ENCODE results near the gene FAM168B.
A peak's percentile ranks its signal among the peaks of the same experiment; 100 is the strongest.

The FAM168B gene

GRCh38 chr2:131046028-131046917 is 47.0 kb downstream of the FAM168B start:
- no peak for TF ChIP-seq CTCF (IDR thresholded peaks at IDR 0.05)
- DNase-seq (ENCODE audit: low spot score), result no peak
- Histone ChIP-seq H3K27ac (no peak overlapping the region), H3K4me3 (no peak overlapping the region)

DNA sequence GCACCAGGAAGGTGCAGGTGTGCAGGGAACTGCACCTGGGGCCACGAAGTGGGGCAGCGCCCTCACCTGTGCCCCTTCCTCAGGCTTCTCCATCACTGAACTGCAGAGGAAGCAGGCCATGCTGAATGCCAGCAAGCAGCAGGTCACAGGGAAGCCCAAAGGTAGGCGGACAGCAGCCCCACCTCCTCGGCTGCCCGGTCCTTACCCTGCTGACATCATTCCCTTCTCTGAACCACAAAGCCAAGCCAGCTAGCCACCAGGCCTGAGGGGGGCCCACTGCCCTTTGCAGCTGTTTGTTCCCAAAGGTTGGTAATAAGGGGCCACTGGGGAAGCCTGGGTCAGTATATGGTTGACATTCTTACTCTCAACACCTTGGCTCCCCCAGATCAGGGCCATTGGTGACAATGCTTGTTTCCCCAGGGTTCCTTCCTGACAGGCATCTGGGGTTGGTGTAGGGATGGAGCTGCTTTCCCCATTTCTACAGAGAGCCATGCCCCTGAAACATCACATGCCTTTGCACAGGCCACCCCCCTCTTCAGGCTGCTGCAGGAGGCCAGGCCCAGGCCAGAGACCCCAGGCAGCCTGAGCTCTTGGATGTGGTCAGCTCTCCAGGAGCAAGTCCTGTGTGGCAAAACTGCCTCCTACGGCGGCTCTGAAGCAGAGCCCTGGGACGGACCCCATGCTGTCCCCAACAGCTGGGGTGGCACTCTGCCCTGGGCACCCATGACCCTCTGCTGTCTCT is 47.8 kb downstream of the FAM168B start:
- DNase-seq (ENCODE audit: low spot score), result peak; percentile 71
- no peak overlapping the region for H3K4me3 ChIP-seq
- no peak overlapping the region for H3K27ac ChIP-seq
- no peak for TF ChIP-seq CTCF (IDR thresholded peaks at IDR 0.05)

- H3K4me3 ChIP-seq, result no peak overlapping the region
- no peak overlapping the region for H3K27ac ChIP-seq
- no peak for TF ChIP-seq CTCF (IDR thresholded peaks at IDR 0.05)
- no peak for DNase-seq (ENCODE audit: low spot score)
These were observed 48.5 kb downstream of the FAM168B start for GRCh38 chr2:131044757-131045150.

DNA sequence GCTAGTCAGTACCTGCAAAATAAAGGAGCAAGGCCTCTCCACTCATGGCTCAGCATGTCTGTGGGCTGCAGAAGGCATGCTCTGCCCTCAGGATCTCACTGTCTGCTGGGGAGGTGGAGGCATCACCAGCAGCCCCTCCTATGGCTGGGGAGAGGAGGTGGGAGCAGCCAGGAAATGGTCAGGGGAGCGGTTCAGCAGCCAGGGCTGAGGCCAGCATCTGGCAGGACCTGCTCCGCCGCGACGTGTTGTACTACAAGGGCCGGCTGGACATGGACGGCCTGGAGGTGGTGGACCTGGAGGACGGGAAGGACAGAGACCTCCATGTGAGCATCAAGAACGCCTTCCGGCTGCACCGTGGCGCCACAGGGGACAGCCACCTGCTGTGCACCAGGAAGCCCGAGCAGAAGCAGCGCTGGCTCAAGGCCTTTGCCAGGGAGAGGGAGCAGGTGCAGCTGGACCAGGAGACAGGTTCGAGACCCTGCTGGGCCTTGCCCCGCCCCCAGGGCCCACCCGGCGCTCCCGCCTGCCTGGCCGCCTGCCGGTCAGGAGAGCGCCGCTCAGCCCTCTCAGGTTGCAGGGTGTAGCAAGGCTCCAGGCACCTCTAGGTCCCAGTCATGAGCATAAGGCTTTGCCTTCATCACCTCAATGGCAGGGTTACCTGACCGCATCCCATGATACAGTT is 49.0 kb downstream of the FAM168B start:
- no peak for TF ChIP-seq CTCF (IDR thresholded peaks at IDR 0.05)
- Histone ChIP-seq H3K27ac (no peak overlapping the region), H3K4me3 (no peak overlapping the region)
- DNase-seq (ENCODE audit: low spot score), result no peak

- no peak for DNase-seq (ENCODE audit: low spot score)
- no peak for TF ChIP-seq CTCF (IDR thresholded peaks at IDR 0.05)
- no peak overlapping the region for H3K4me3 ChIP-seq
- no peak overlapping the region for H3K27ac ChIP-seq
These were observed 49.8 kb downstream of the FAM168B start for GRCh38 chr2:131043199-131044074.

GRCh38 chr2:131042148-131042775 is 51.0 kb downstream of the FAM168B start:
- no peak for DNase-seq (ENCODE audit: low spot score)
- TF ChIP-seq CTCF (IDR thresholded peaks at IDR 0.05), result no peak
- no peak overlapping the region for H3K27ac ChIP-seq
- no peak overlapping the region for H3K4me3 ChIP-seq

Data from coronary artery (tissue), 2 donors.